K562 (cell line): Measurements from ENCODE around the gene DNAAF8. TPM values are rescaled to one million over a fixed set of nuclear protein-coding genes. Genes with fewer than 3 reads are reported as not detected.

Experiments
- ATAC-seq: fragments of 200-7000 bp; cut with Tn5 transposase; 3 replicates; pipeline ENCODE4 v1.9.1; 2020; ENCODE audit warnings: moderate library complexity
- Bru-seq: library from RNA; stranded (reverse); fragments of 400-500 nt; gene quantifications from one replicate; lab custom pipeline; 2021; lab: Mats Ljungman, UMichigan
- BruChase-seq, 2 experiments: library from RNA; stranded (reverse); fragments of 400-500 nt; gene quantifications; one replicate each; lab custom pipeline; 2021; lab: Mats Ljungman, UMichigan
- BruUV-seq: library from RNA; stranded (reverse); fragments of 400-500 nt; replicated peaks from 2 replicates; lab custom pipeline; 2021; lab: Mats Ljungman, UMichigan
- CTCF ChIA-PET: fragments of 300-600 bp; formaldehyde crosslinking; extraction: SDS; loops from one replicate; lab custom pipeline; 2021; ENCODE audit warnings: low intra/inter-chr PET ratio; lab: Yijun Ruan, JAX
- POLR2A ChIA-PET: fragments of 300-600, 350-650 bp; sonication (Branson Sonifier 250); formaldehyde crosslinking; extraction: SDS; loops from one replicate; lab custom pipeline; 2021; ENCODE audit warnings: antibody characterized with exemption, inconsistent platforms; lab: Yijun Ruan, JAX
- DNase-seq, 4 experiments: peaks; one replicate each; pipeline versions ENCODE4 v3.0.0 to v3.0.0-alpha.2; 2011 to 2018; ENCODE audit warnings: low spot score in 3 of 4, mixed read lengths in 3 of 4; ENCODE audit errors: extremely low read depth in 1 of 4
- FAIRE-seq: peaks from 2 replicates; lab custom pipeline; 2011; peaks lifted over from hg19 to GRCh38; lab: Jason Lieb, UNC
- H2AFZ ChIP-seq: 2 replicates; pipeline ENCODE4 v1.6.0; 2011; ENCODE audit warnings: low read depth, low read length, control low read depth, inconsistent platforms
- H3K27ac ChIP-seq: fragments of 200-600 bp; 3 replicates; pipeline ENCODE4 v1.8.0; 2011; ENCODE audit warnings: low read depth, mild to moderate bottlenecking, control low read depth, inconsistent platforms, low read length, moderate library complexity, mixed read lengths; ENCODE audit errors: extremely low read depth
- H3K27me3 ChIP-seq, 2 experiments: fragments of 300-600 bp in 1 of 2; 2 replicates in 1 of 2; 3 replicates in 1 of 2; pipeline versions ENCODE4 v1.6.0 to v1.8.0; 2011; ENCODE audit warnings: inconsistent platforms in 2 of 2, low read length in 2 of 2, mild to moderate bottlenecking in 1 of 2, mixed read lengths in 1 of 2, moderate library complexity in 1 of 2; ENCODE audit not compliant: control insufficient read depth in 2 of 2, insufficient read depth in 2 of 2
- H3K36me3 ChIP-seq: fragments of 300-600 bp; 3 replicates; pipeline ENCODE4 v1.8.0; 2011; ENCODE audit warnings: mild to moderate bottlenecking, low read length, inconsistent platforms; ENCODE audit not compliant: control insufficient read depth, insufficient read depth
- H3K4me1 ChIP-seq, 2 experiments: fragments of 200-600 bp in 1 of 2; replicated peaks in 1 of 2; 2 replicates in 1 of 2; 3 replicates in 1 of 2; pipeline versions ENCODE4 v1.5.1 to v1.8.0; 2011; ENCODE audit warnings: inconsistent platforms in 2 of 2, low read length in 2 of 2, mild to moderate bottlenecking in 1 of 2, mixed read lengths in 1 of 2, moderate library complexity in 1 of 2; ENCODE audit not compliant: control insufficient read depth in 2 of 2, insufficient read depth in 2 of 2
- H3K4me2 ChIP-seq: 2 replicates; pipeline ENCODE4 v1.6.1; 2011; ENCODE audit warnings: low read length, control low read depth, inconsistent platforms, mixed read lengths; ENCODE audit not compliant: insufficient read depth
- H3K4me3 ChIP-seq: fragments of 200-600 bp; sonication (generic), shearing (Covaris generic); 2 replicates; pipeline ENCODE4 v1.5.1; 2016; ENCODE audit warnings: control low read depth, inconsistent platforms
- H3K79me2 ChIP-seq: fragments of 200-600 bp; 3 replicates; pipeline ENCODE4 v1.8.0; 2011; ENCODE audit warnings: low read length, inconsistent platforms; ENCODE audit not compliant: control insufficient read depth, insufficient read depth
- H3K9ac ChIP-seq, 2 experiments: 2 replicates each; pipeline versions ENCODE4 v1.6.0 to v1.6.1; 2011; ENCODE audit warnings: low read depth in 2 of 2, low read length in 2 of 2, control low read depth in 1 of 2, inconsistent platforms in 1 of 2, mild to moderate bottlenecking in 1 of 2, mixed read lengths in 1 of 2; ENCODE audit not compliant: insufficient read depth in 1 of 2
- H3K9me1 ChIP-seq: one replicate; pipeline ENCODE4 v1.6.0; 2011; ENCODE audit warnings: inconsistent platforms, mild to moderate bottlenecking, low read length, moderate library complexity; ENCODE audit not compliant: control insufficient read depth, insufficient read depth
- H3K9me3 ChIP-seq: replicated peaks from 2 replicates; pipeline ENCODE4 v1.5.1; 2011; ENCODE audit warnings: low read depth, low read length, inconsistent platforms; ENCODE audit not compliant: control insufficient read depth, insufficient read depth
- H4K20me1 ChIP-seq: replicated peaks from 2 replicates; pipeline ENCODE4 v1.6.1; 2011; ENCODE audit warnings: low read length, inconsistent platforms, mixed read lengths; ENCODE audit not compliant: control insufficient read depth, insufficient read depth
- BMI1 ChIP-seq: fragments of 150-350 bp; IDR thresholded peaks from 2 replicates; pipeline ENCODE4 v1.6.1; 2014; ENCODE audit warnings: low read length
- CXXC5 ChIP-seq: fragments of 250-450 bp; sonication (Bioruptor Pico); IDR thresholded peaks from 2 replicates; pipeline ENCODE4 v1.8.0; 2022; ENCODE audit warnings: inconsistent platforms, mild to moderate bottlenecking, moderate library complexity
- EP400 ChIP-seq: fragments of 450-650 bp; IDR thresholded peaks from 2 replicates; pipeline ENCODE4 v1.6.1; 2017; ENCODE audit warnings: antibody characterized with exemption, mild to moderate bottlenecking, moderate library complexity
- FOXA3 ChIP-seq, 2 experiments: fragments of 450-650 bp in 1 of 2; sonication (generic) in 1 of 2; formaldehyde crosslinking; IDR thresholded peaks in 1 of 2; conservative IDR thresholded peaks in 1 of 2; 2 replicates each; pipeline versions ENCODE4 v1.4.0 to v1.8.0; 2020 to 2022; ENCODE audit warnings: mild to moderate bottlenecking in 2 of 2, missing genetic modification reagents in 1 of 2
- GATAD2A ChIP-seq: fragments of 450-650 bp; IDR thresholded peaks from 2 replicates; pipeline ENCODE4 v1.6.1; 2017
- HDAC8 ChIP-seq: fragments of 450-650 bp; IDR thresholded peaks from 2 replicates; pipeline ENCODE4 v1.6.1; 2016; ENCODE audit warnings: mild to moderate bottlenecking, missing genetic modification characterization, moderate library complexity, missing compliant biosample characterization
- HMGN3 ChIP-seq: IDR thresholded peaks from 2 replicates; pipeline ENCODE4 v1.6.1; 2011; ENCODE audit warnings: borderline replicate concordance, low read depth, mild to moderate bottlenecking, mixed read lengths, low read length; ENCODE audit not compliant: insufficient read length; ENCODE audit errors: extremely low read depth
- MXI1 ChIP-seq: IDR thresholded peaks from 2 replicates; pipeline ENCODE4 v1.6.1; 2011; ENCODE audit warnings: low read depth, mild to moderate bottlenecking, improper control_type of control experiment, low read length
- NR2F6 ChIP-seq: fragments of 450-650 bp; formaldehyde crosslinking; IDR thresholded peaks from 2 replicates; pipeline ENCODE4 v1.4.0; 2020; ENCODE audit warnings: mild to moderate bottlenecking
- SRSF3 ChIP-seq: fragments of 200-400 bp; formaldehyde crosslinking; IDR thresholded peaks from 2 replicates; pipeline ENCODE4 v1.6.1; 2016; ENCODE audit warnings: mild to moderate bottlenecking, low read length, moderate library complexity; ENCODE audit not compliant: insufficient read depth
- ZEB2 ChIP-seq: fragments of 450-650 bp; IDR thresholded peaks from 2 replicates; pipeline ENCODE4 v1.6.1; 2016
- WGBS: fragments of 100-300 bp; shearing (Covaris generic); methylation state at CpG from one replicate; pipeline ENCODE4 v1.1.6; 2016; ENCODE audit warnings: low coverage, mixed read lengths; ENCODE audit not compliant: insufficient coverage; ENCODE audit errors: missing lambda C conversion rate; 5-methylcytosine and 5-hydroxymethylcytosine counted together
- in situ Hi-C: fragments of 300-500 bp; cut with MboI; formaldehyde crosslinking; loops from 4 replicates; pipeline ENCODE4 v1.15.0; 2018; ENCODE audit warnings: inconsistent platforms, mixed read lengths
- intact Hi-C: fragments of 100-400 bp; cut with micrococcal nuclease; formaldehyde crosslinking; loops from 2 replicates; pipeline ENCODE4 v1.14.2; 2022
- long read RNA-seq, 3 experiments: library from polyadenylated mRNA in 2 of 3; library from RNA in 1 of 3; unstranded in 2 of 3; stranded (forward) in 1 of 3; transcript quantifications; one replicate each; pipeline ENCODE4 v2.0.0, GENCODE V29; 2019 to 2022
- polyA minus RNA-seq, 3 experiments: library from RNA; depleted of rRNA, polyadenylated mRNA; stranded (reverse); fragments of >200 nt; gene quantifications; 2 replicates each; pipeline ENCODE4 v1.2.3, GENCODE V29; 2011
- polyA plus RNA-seq, 8 experiments: library from polyadenylated mRNA; depleted of rRNA in 4 of 8; stranded (reverse) in 5 of 8; unstranded in 3 of 8; fragments of >200 nt; fragmentation: Nextera tagmentation in 2 of 8; fragmentation: Illumina TruSeq in 1 of 8; extraction: Ambion mirVana in 2 of 8; extraction: Trizol in 1 of 8; gene quantifications; 2 replicates each; pipeline versions ENCODE4 v1.2.1 to v1.2.3, GENCODE V29; 2011 to 2014; ENCODE audit warnings: inconsistent platforms in 1 of 8, missing spikeins in 1 of 8
- total RNA-seq, 7 experiments: library from RNA; depleted of rRNA in 6 of 7; stranded (reverse); fragments of >200 nt in 6 of 7; fragmentation: Illumina TruSeq in 2 of 7; extraction: Trizol in 2 of 7; gene quantifications; 2 replicates each; pipeline versions ENCODE4 v1.2.1 to v1.2.3, GENCODE V29; 2011 to 2021; ENCODE audit warnings: low replicate concordance in 1 of 7
- TF ChIP-seq, protein P1 (sequence below): fragments of 250-450 bp; sonication (Bioruptor Pico); IDR thresholded peaks from 2 replicates; pipeline ENCODE4 v1.5.0; 2021
- TF ChIP-seq, protein P2 (sequence below): sonication (generic); formaldehyde crosslinking; IDR thresholded peaks from 2 replicates; pipeline ENCODE4 v1.8.0; 2022; ENCODE audit warnings: mild to moderate bottlenecking, low read depth, missing genetic modification reagents
- TF ChIP-seq, protein P3 (sequence below): fragments of 200-800 bp; sonication (Bioruptor generic); IDR thresholded peaks from 2 replicates; pipeline ENCODE4 v1.6.1; 2017; ENCODE audit warnings: missing genetic modification characterization, missing compliant biosample characterization

Gene DNAAF8
- total RNA-seq (2011; cell fraction: chromatin; rRNA removed; ENCODE audit: low replicate concordance) = 0.19 TPM in 1 of 2 replicates, not detected in the other
- total RNA-seq (2011; cell fraction: nucleolus; rRNA removed) = 0.33 and 0.39 TPM in 2 replicates
- total RNA-seq (2011; cell fraction: nucleoplasm; rRNA removed) = 0.15 TPM in 2 replicates
- total RNA-seq (2014; rRNA removed) (not detected in 2 replicates), total RNA-seq (2014; rRNA removed; fragmentation: Illumina TruSeq; extraction: Trizol) (not detected in 2 replicates), total RNA-seq (2015; rRNA removed; fragmentation: Illumina TruSeq; extraction: Trizol) (not detected in 2 replicates), total RNA-seq (2021) (not detected in 2 replicates), polyA plus RNA-seq (2011; rRNA removed) (0.04 and 0.11 TPM in 2 replicates), polyA plus RNA-seq (2014; fragmentation: Illumina TruSeq; extraction: Trizol) (0.10 TPM in 1 of 2 replicates, not detected in the other), polyA plus RNA-seq (2014; fragmentation: Nextera tagmentation; extraction: Ambion mirVana) (not detected), polyA plus RNA-seq (2014; rRNA removed) (0.12 TPM in 1 of 2 replicates, not detected in the other), polyA minus RNA-seq (2011; rRNA and poly(A)+ RNA removed) (not detected in 2 replicates), Bru-seq, nascent RNA (percentile 25 among the genes with signal in this experiment), BruChase-seq, experiment 1, labeled RNA remaining after a 2-hour chase (percentile 10 among the genes with signal in this experiment), BruChase-seq, experiment 2, labeled RNA remaining after a 6-hour chase (percentile 11 among the genes with signal in this experiment)
- 0.07 and 0.10 TPM in 2 replicates for polyA plus RNA-seq (2011; cell fraction: cytosol; rRNA removed)
- 0.07 and 0.40 TPM in 2 replicates for polyA plus RNA-seq (2011; cell fraction: nucleus; rRNA removed)
- 0.16 and 0.26 TPM in 2 replicates for polyA plus RNA-seq (2012)
- not detected in 2 replicates for polyA minus RNA-seq (2011; cell fraction: cytosol; rRNA and poly(A)+ RNA removed)
- polyA minus RNA-seq (2011; cell fraction: nucleus; rRNA and poly(A)+ RNA removed) = 0.33 TPM in 1 of 2 replicates, not detected in the other
- long read RNA-seq, experiment 1 = 0 reads
- long read RNA-seq, experiment 2 = 0 reads
- long read RNA-seq, experiment 3 = 0 reads

DNA sequence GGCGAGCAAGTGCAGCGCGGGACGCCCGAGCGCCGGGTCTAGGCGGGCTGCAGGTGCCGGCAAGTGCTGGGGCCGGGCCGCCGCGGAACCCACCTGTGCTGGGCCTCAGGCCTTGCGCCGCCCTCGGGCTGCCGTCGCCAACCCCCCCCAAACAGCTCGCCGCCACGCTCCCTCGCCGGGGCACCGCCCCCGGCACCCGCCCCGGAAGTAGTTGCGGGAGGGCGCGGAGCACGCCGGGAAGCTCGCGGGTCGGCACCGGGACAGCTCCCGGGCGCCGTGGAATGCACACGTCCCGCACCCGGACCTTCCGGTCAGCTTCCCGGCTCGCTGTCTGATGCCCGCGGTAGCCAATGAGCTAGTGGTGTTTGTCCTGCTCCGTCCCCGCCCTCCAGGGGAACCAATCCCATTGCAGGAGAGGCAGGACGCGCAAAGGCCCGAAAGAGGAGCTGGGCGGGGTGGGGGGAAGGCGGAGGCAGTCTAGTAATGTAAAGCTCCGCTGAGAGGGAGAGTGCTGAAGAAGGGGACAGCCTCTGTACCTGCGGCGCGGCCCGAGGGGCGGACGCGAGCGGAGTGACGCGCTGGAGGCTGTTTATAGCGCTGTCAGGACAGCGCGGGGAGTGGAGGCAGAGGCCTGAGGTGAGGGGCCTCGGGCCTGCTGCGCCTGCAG, at the start of gene DNAAF8, which contains the start of gene ANKS3:
Gene DNAAF8, plus strand, starts transcription at position 475 of the 667 bp plus-strand sequence. CDS start 1,978 bp downstream, outside the sequence.
Gene ANKS3, minus strand, starts transcription at position 209 of the 667 bp plus-strand sequence. CDS start 4,122 bp downstream, outside the sequence.
- H3K9me3 ChIP-seq = no peaks in the 10 kb centered on the region
- no TSS peak for BruUV-seq
- H3K27me3 ChIP-seq = no peaks in the 10 kb centered on the region
- intact Hi-C loops = loop anchor here (5.0 kb wide), 1 partner anchor 113 kb away; the partner anchor contains the start of genes GLYR1 and UBN1
- H3K36me3 ChIP-seq = peaks cover 20% of the 10 kb centered on the region; the same call in 2 of the 3 replicates
- peak; percentile 96 to 98 (median 98) for DNase-seq
- ChIA-PET CTCF (interaction anchor here (0.6 kb wide), 1 partner anchor 84 kb away, joined by 3 read pairs; no protein-coding TSS in a partner anchor), POLR2A (interaction anchor here (0.8 to 1.9 kb wide), 8 partner anchors 9 to 202 kb away, joined by 3 to 9 read pairs (median 4); partner anchors contain the start of gene SEPTIN12)
- FAIRE-seq = peak; percentile 94
- H3K9me1 ChIP-seq = no peaks in the 10 kb centered on the region
- in situ Hi-C loops = no loop called here
- H3K4me2 ChIP-seq = peak within 1 kb of the TSS; percentile 95
- peak within 1 kb of the TSS; percentile 88 for H2AFZ ChIP-seq
- no peaks in the 10 kb centered on the region for H4K20me1 ChIP-seq
- H3K27ac ChIP-seq = peak within 1 kb of the TSS; percentile 71
- peaks cover 0 to 22% of the 10 kb centered on the region in 2 experiments; a peak in 3 of 5 replicates for H3K4me1 ChIP-seq
- peaks cover 28% of the 10 kb centered on the region for H3K79me2 ChIP-seq
- peak within 1 kb of the TSS; percentile 83 to 93 for H3K9ac ChIP-seq
- peak within 1 kb of the TSS; percentile 98 for H3K4me3 ChIP-seq
- under 1% methylated on average over 62 of the region's 70 CpGs for WGBS
- ATAC-seq = peak; percentile 98
- no peak for TF ChIP-seq NR2F6 (CRISPR knock-in tag)
- peak; percentile 82; the same call in 1 of the 2 replicates for TF ChIP-seq EP400
- TF ChIP-seq, protein P1, sequence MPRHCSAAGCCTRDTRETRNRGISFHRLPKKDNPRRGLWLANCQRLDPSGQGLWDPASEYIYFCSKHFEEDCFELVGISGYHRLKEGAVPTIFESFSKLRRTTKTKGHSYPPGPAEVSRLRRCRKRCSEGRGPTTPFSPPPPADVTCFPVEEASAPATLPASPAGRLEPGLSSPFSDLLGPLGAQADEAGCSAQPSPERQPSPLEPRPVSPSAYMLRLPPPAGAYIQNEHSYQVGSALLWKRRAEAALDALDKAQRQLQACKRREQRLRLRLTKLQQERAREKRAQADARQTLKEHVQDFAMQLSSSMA (CRISPR knock-in tag) = no peak
- TF ChIP-seq HMGN3 = peak; percentile 68
- TF ChIP-seq CXXC5 = peak; percentile 96
- peak; percentile 82 for TF ChIP-seq MXI1
- TF ChIP-seq SRSF3 = no peak
- peak; percentile 60; the same call in 1 of the 2 replicates for TF ChIP-seq GATAD2A
- TF ChIP-seq FOXA3 (CRISPR knock-in tag; conservative IDR thresholded peaks at IDR 0.05 in 1 of 2, IDR thresholded peaks at IDR 0.05 in 1 of 2) = no peak
- TF ChIP-seq BMI1 = no peak
- TF ChIP-seq HDAC8 = 0 out of 2 replicates have a peak, but pooled peaks have one; percentile 33
- TF ChIP-seq, protein P2, sequence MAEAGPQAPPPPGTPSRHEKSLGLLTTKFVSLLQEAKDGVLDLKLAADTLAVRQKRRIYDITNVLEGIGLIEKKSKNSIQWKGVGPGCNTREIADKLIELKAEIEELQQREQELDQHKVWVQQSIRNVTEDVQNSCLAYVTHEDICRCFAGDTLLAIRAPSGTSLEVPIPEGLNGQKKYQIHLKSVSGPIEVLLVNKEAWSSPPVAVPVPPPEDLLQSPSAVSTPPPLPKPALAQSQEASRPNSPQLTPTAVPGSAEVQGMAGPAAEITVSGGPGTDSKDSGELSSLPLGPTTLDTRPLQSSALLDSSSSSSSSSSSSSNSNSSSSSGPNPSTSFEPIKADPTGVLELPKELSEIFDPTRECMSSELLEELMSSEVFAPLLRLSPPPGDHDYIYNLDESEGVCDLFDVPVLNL (CRISPR knock-in tag) = 0 out of 2 replicates have a peak, but pooled peaks have one; percentile 61
- TF ChIP-seq, protein P3, sequence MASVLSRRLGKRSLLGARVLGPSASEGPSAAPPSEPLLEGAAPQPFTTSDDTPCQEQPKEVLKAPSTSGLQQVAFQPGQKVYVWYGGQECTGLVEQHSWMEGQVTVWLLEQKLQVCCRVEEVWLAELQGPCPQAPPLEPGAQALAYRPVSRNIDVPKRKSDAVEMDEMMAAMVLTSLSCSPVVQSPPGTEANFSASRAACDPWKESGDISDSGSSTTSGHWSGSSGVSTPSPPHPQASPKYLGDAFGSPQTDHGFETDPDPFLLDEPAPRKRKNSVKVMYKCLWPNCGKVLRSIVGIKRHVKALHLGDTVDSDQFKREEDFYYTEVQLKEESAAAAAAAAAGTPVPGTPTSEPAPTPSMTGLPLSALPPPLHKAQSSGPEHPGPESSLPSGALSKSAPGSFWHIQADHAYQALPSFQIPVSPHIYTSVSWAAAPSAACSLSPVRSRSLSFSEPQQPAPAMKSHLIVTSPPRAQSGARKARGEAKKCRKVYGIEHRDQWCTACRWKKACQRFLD (CRISPR knock-in tag) = peak; percentile 90
- TF ChIP-seq ZEB2 = no peak
